Adipocyte (in vitro differentiated cells): ENCODE data around the gene TNS4.
"Not testable (repeated sequence)": the region's sequence is repeated elsewhere in the genome, so short reads cannot be mapped to it uniquely, and the experiment has no call there.

Source experiments
- DNase-seq: peaks from one replicate; pipeline ENCODE4 v3.0.0-alpha.2; 2015; ENCODE audit warnings: low read depth
- H3K27me3 ChIP-seq: replicated peaks from 2 replicates; pipeline ENCODE4 v1.7.0; 2013; ENCODE audit warnings: mild to moderate bottlenecking, low read length, moderate library complexity; ENCODE audit not compliant: control insufficient read depth, insufficient read depth
- H3K36me3 ChIP-seq: 2 replicates; pipeline ENCODE4 v1.7.0; 2013; ENCODE audit warnings: low read length, mild to moderate bottlenecking, moderate library complexity; ENCODE audit not compliant: control insufficient read depth, insufficient read depth, severe bottlenecking
- H3K4me1 ChIP-seq: 2 replicates; pipeline ENCODE4 v1.7.0; 2013; ENCODE audit warnings: mild to moderate bottlenecking, low read length, moderate library complexity; ENCODE audit not compliant: control insufficient read depth, insufficient read depth
- H3K4me3 ChIP-seq: 2 replicates; pipeline ENCODE4 v1.7.0; 2013; ENCODE audit warnings: mild to moderate bottlenecking, low read length, moderate library complexity
- H3K9ac ChIP-seq: 2 replicates; pipeline ENCODE4 v1.7.0; 2013; ENCODE audit warnings: mild to moderate bottlenecking, low read length, moderate library complexity
- H3K9me3 ChIP-seq: 2 replicates; pipeline ENCODE4 v1.7.0; 2013; ENCODE audit warnings: mild to moderate bottlenecking, low read length, moderate library complexity; ENCODE audit not compliant: control insufficient read depth

Gene TNS4, protein sequence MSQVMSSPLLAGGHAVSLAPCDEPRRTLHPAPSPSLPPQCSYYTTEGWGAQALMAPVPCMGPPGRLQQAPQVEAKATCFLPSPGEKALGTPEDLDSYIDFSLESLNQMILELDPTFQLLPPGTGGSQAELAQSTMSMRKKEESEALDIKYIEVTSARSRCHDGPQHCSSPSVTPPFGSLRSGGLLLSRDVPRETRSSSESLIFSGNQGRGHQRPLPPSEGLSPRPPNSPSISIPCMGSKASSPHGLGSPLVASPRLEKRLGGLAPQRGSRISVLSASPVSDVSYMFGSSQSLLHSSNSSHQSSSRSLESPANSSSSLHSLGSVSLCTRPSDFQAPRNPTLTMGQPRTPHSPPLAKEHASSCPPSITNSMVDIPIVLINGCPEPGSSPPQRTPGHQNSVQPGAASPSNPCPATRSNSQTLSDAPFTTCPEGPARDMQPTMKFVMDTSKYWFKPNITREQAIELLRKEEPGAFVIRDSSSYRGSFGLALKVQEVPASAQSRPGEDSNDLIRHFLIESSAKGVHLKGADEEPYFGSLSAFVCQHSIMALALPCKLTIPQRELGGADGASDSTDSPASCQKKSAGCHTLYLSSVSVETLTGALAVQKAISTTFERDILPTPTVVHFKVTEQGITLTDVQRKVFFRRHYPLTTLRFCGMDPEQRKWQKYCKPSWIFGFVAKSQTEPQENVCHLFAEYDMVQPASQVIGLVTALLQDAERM

DNA sequence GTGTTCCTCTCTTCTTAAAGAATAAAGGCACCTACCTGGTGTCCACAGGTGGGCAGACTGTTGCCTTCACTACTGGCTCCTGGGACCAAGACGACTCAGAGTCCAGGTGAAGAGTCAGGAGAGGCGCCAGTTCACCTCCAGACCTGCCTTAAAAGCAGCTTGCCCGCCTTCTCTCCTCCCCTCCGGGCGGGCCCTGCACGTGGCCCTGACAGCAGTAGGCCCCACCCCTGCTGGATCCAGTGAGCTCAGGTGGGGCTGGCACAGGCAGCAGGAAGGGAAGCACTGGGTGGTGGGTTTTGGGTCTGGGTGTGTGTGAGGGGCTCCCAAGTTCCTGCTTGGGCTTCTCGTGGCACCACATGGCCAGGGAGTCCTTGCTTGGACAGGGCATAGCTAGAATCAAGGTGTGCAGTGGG lies at the start of gene TNS4:
TNS4 (minus strand) TSS at position 125 of the 413 bp plus-strand sequence. CDS start 5,198 bp downstream, outside the sequence.
- no peak for DNase-seq
- H3K27me3 ChIP-seq = no peaks in the 10 kb centered on the region
- no peaks in the 10 kb centered on the region for H3K36me3 ChIP-seq
- no peak within 1 kb of the TSS for H3K4me3 ChIP-seq
- peaks cover 27% of the 10 kb centered on the region for H3K4me1 ChIP-seq
- H3K9me3 ChIP-seq = peaks cover 4% of the 10 kb centered on the region
- peak within 1 kb of the TSS; percentile 78 for H3K9ac ChIP-seq

DNA sequence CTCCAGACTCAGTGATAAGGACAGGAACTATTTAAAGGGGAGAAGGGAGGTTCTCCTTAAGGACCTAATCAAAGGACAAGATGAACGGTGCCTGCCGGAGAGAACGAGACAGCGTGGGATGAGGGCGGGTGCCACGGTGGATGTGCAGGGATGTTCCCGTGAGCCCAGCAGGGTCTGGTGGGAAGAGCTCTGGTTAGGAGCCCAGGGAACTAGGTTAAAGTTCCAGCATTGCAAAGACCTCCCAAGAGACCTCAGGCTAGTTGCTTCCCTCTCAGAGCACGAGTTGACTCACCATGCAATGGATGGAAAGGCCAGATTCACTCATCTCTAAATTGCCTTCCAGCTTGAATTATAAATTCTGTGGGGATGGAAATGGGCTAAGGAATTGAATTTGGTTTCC lies 49.2 kb upstream of the TNS4 start:
- no peaks in the 10 kb centered on the region for H3K9me3 ChIP-seq
- H3K36me3 ChIP-seq = no peaks in the 10 kb centered on the region
- peaks cover 79% of the 10 kb centered on the region for H3K4me1 ChIP-seq
- H3K4me3 ChIP-seq = peak overlapping the region; percentile 22
- no peaks in the 10 kb centered on the region for H3K27me3 ChIP-seq
- DNase-seq = peak; percentile 79
- H3K9ac ChIP-seq = peak overlapping the region; percentile 91

DNA sequence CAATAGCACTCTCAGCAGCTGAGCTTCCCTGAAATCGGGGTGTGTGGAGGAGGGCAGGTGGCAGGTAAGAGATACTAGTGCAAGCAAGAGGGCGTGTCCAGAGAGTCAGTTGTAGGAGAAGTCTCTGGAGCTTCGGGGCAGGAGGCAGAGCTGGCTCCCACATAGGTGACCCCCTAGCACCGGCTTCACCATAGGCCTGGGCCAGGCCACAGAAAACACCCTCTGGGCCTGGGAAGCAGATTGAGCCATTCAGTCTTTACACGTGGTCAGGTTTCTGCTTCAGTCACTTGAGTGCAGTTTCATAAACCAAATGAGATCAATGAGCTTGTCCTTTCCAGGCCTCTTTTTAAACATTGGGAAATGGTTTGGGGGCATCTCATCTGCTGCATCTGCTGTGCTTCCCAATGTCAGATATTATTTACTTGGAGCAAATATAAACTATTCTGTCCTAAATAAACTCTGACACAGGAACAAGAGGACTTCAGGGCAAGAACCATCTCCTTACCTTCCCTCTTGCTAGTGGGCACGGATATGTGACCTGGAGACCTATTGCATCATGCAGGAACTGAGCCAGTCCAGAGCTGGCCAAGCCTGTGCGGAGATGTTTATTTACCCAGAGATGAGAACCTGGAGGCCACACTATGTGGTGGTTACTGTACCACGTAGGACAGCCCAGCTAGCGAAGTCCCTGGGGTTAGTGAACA lies 47.7 kb upstream of the TNS4 start:
- peaks cover 65% of the 10 kb centered on the region for H3K4me1 ChIP-seq
- H3K36me3 ChIP-seq = no peaks in the 10 kb centered on the region
- peak; percentile 88 for DNase-seq

DNA sequence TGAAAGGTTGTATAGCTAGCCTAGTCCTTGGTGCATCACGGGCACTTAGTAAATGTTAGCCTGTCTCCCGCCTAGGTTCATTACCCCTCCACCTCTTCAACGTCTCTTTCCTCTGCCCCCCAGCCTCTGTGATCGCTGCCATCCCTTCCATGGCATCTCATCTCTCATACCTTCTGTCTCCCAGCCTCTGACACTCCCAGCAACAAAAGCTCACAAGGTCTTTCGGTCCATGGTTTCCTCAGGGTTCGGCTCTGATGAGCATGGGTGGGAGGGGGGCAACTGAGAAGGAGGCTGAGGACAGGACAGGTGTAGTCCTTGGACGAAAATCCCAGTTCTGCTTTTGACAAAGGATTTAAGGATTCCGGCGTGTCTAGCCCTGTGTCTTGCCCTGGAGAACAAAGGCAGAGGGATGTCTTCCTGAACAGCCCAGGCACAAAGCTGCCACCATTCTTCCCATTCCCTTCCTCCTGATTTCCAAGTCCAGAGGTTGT lies 47.1 kb upstream of the TNS4 start:
- no peak for DNase-seq
- Histone ChIP-seq H3K9me3 (no peaks in the 10 kb centered on the region), H3K27me3 (no peaks in the 10 kb centered on the region), H3K4me1 (peaks cover 61% of the 10 kb centered on the region), H3K36me3 (no peaks in the 10 kb centered on the region), H3K9ac (peak overlapping the region; percentile 91), H3K4me3 (no peak overlapping the region)

More for the DNA sequence above, 47.7 kb upstream of the TNS4 start:
- H3K9me3 ChIP-seq = no peaks in the 10 kb centered on the region
- peak overlapping the region; percentile 91 for H3K9ac ChIP-seq
- H3K4me3 ChIP-seq = peak overlapping the region; percentile 8
- H3K27me3 ChIP-seq = no peaks in the 10 kb centered on the region

DNA sequence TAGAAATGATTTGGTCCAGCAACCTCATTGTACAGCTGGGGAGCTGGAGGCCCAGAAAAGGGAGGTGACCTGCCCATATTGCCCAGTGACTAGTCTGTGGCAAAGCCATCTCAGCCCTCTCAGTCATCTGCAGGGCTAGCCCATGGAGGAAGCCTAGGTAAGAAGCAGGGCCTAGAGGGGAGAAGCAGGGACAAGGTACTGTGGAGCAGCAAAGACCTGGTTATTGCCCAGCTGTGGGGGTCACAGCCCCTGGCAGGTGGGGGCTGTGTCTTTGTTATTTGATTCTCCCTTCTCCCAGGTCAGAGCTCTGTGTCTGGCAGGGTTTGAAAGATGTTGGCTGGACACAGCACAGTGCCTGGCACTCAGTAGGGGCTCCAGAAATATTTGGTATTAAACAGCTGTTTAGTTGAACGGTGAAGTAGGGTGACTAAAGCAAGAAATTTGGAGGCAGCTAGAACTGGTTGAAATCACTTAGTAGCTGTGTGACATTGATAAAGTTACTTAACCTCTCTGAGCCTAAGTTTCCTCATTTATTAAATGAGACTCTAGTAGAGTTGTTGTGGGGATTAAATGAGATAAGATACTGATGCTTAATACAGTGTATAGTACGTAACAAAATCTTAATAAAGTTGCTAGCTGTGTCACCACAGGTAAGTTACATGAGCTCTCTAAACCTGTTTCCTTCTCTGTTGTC lies 46.5 kb upstream of the TNS4 start:
- DNase-seq = no peak
- H3K4me1 ChIP-seq = peaks cover 61% of the 10 kb centered on the region
- no peaks in the 10 kb centered on the region for H3K36me3 ChIP-seq
- no peak overlapping the region for H3K4me3 ChIP-seq
- H3K27me3 ChIP-seq = no peaks in the 10 kb centered on the region
- H3K9ac ChIP-seq = peak overlapping the region; percentile 91
- no peaks in the 10 kb centered on the region for H3K9me3 ChIP-seq

DNA sequence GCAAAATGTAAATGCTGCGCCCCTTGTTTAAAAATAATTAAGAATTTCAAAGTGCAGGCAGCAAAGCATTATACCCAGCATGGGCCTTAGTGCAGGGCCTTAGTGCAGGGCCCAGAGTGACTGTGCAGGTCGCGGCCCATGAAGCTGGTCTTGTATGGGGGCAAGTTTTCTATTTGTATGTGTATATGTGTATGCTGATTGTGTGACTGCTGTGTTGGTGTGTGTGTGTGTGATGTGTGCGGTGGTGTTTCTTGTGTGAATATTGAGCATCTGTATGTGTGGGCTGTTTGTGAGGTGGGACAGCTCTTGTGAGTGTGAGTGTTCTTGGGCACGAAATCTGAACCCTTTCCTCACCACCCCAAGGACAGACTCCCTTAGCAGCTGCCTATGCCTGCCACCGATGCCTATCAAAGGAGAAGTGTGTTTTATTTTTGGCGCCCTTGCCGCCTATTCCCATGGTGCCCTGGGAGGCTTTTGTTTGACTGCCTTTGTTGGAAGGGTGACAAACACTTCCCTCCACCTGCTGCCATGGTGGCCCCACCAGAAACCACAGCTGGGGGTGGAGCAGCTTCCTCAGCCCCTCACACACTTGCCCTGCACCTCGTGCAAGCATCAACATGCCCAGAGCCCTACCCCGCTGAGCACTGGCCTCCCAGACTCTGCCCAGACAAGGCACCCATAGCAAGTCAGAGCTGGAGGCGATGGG lies 45.8 kb upstream of the TNS4 start:
- DNase-seq = no peak
- Histone ChIP-seq H3K4me1 (peaks cover 60% of the 10 kb centered on the region), H3K27me3 (no peaks in the 10 kb centered on the region), H3K4me3 (no peak overlapping the region), H3K9me3 (no peaks in the 10 kb centered on the region), H3K9ac (peak overlapping the region; percentile 91), H3K36me3 (no peaks in the 10 kb centered on the region)

DNA sequence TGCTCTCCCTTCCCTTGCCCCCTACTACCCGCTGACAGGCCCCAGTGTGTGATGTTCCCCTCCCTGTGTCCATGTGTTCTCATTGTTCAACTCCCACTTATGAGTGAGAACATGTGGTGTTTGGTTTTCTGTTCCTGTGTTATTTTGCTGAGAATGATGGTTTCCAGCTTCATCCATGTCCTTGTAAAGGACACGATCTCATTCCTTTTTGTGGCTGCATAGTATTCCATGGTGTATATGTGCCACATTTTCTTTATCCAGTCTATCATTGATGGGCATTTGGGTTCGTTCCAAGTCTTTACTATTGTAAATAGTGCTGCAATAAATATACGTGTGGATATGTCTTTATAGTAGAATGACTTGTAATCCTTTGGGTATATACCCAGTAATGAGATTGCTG lies 45.1 kb upstream of the TNS4 start:
- H3K4me3 ChIP-seq, H3K9ac ChIP-seq, H3K9me3 ChIP-seq, H3K27me3 ChIP-seq, H3K36me3 ChIP-seq, DNase-seq: not testable (repeated sequence)
- peaks cover 60% of the 10 kb centered on the region for H3K4me1 ChIP-seq

DNA sequence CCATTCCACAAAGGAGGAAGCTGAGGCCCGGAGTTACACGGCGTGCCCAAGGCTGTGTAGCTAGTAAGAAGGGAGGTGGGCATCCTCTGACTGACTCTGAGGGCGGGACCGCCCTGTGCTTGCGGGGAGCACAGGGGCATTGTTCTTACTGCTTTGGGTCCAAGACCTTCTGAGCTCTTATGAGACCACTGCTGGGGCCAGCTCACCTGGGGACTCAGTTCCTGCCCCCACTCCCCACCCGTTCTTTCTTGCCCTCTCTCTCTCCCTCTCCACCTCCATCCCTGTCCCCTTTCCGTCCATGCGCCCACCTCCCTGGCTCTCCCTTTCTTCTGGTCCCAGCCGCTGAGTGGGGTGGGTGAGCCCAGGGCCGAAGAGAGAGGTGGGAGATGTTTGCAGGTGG lies 44.2 kb upstream of the TNS4 start:
- DNase-seq = no peak
- H3K4me1 ChIP-seq = peaks cover 60% of the 10 kb centered on the region

DNA sequence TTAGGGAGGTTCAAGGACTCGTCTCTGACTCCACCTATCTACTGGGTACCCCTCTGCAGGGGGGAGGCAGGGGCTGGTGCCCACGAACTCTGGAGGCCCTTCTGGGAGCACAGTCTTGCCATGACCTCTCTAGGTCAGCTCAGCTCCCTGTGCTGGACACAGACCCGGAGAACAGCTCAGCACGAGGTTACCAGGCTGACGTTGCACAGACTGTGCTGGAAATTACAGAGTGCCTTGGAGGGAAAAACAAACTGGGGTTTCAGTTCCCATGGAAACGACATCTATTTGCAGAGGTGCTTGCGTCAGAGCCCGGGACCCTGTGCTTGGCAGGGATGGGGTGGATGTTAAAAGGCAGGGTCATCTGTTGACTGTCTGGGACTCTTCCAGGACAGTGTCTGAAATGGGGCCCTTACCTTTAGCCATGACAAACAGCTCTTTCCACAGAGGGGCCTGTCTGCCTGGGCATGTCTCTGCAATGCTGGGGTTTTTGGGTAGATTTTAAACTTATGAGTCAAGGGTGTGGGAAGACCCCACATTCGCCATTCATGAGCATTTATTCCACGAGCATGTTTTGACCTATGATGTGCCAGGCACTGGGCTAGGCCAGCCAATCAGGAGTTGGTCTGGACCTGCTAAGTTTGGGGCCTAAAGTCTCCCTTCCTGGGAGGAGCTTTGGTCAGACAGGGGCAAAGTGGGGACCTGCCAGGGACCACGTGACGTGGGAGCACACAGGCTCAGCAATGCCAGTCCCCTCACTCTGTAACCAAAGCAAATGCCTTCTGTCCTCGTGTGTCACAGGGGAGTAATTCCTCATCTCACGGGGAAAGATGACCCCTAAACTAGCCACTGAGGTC lies 41.4 kb upstream of the TNS4 start:
- Histone ChIP-seq H3K9me3 (no peaks in the 10 kb centered on the region), H3K4me1 (peaks cover 46% of the 10 kb centered on the region), H3K36me3 (no peaks in the 10 kb centered on the region), H3K4me3 (no peak overlapping the region), H3K9ac (peak overlapping the region; percentile 87), H3K27me3 (no peaks in the 10 kb centered on the region)
- DNase-seq = peak; percentile 92

More for the DNA sequence above, 44.2 kb upstream of the TNS4 start:
- Histone ChIP-seq H3K9ac (no peak overlapping the region), H3K36me3 (no peaks in the 10 kb centered on the region), H3K9me3 (no peaks in the 10 kb centered on the region), H3K27me3 (no peaks in the 10 kb centered on the region), H3K4me3 (no peak overlapping the region)
